A375 (cell line): Measurements from ENCODE around the gene OR5A2. TPM values are rescaled to one million over a fixed set of nuclear protein-coding genes. Genes with fewer than 3 reads are reported as not detected.

Experiments
- total RNA-seq: library from RNA; depleted of rRNA; stranded (reverse); fragments of >200 nt; shearing (Covaris generic); gene quantifications from 2 replicates; pipeline ENCODE4 v1.2.3, GENCODE V29; 2014; rRNA removed

Gene OR5A2
- total RNA-seq: not detected in 2 replicates

GRCh38 chr11:59426361-59427067 lies at the start of gene OR5A2:
TSS of gene OR5A2 (minus strand) at chr11:59426413. CDS start at chr11:59422953, 3,460 bp downstream.

GRCh38 chr11:59473015-59473414 lies 46.8 kb upstream of the OR5A2 start, which contains the start of gene OR4D10:
TSS of gene OR4D10 (plus strand) at chr11:59473315. CDS start at chr11:59477430, 4,115 bp downstream.

GRCh38 chr11:59456661-59457060 lies 30.4 kb upstream of the OR5A2 start, which contains the start of gene OR4D6:
TSS of gene OR4D6 (plus strand) at chr11:59456961. CDS start at chr11:59456961, 0 bp downstream.

GRCh38 chr11:59436169-59436568 lies 10.0 kb upstream of the OR5A2 start, which contains the start of gene OR5A1:
TSS of gene OR5A1 (plus strand) at chr11:59436469. CDS start at chr11:59443169, 6,700 bp downstream.

Other genes starting within 250 kb of the OR5A2 start
- gene MPEG1, start 213.5 kb downstream of the OR5A2 start, total RNA-seq: not detected in 2 replicates
- gene OR5AN1, start 67.5 kb downstream of the OR5A2 start, total RNA-seq: not detected in 2 replicates
- gene OR5A1, start 10.1 kb upstream of the OR5A2 start, total RNA-seq: not detected in 2 replicates
- gene OR4D6, start 30.5 kb upstream of the OR5A2 start, total RNA-seq: not detected in 2 replicates
- gene OR4D10, start 46.9 kb upstream of the OR5A2 start, total RNA-seq: not detected in 2 replicates
- gene OR4D11, start 77.2 kb upstream of the OR5A2 start, total RNA-seq: not detected in 2 replicates
- gene OR4D9, start 85.1 kb upstream of the OR5A2 start, total RNA-seq: not detected in 2 replicates
- gene OSBP, start 189.4 kb upstream of the OR5A2 start, total RNA-seq: 22.4 and 26.4 TPM in 2 replicates
- 13.2 and 14.6 TPM in 2 replicates for gene PATL1, start 242.6 kb upstream of the OR5A2 start, total RNA-seq